ENCODE results near the gene RNH1.

RNH1 gene

DNA sequence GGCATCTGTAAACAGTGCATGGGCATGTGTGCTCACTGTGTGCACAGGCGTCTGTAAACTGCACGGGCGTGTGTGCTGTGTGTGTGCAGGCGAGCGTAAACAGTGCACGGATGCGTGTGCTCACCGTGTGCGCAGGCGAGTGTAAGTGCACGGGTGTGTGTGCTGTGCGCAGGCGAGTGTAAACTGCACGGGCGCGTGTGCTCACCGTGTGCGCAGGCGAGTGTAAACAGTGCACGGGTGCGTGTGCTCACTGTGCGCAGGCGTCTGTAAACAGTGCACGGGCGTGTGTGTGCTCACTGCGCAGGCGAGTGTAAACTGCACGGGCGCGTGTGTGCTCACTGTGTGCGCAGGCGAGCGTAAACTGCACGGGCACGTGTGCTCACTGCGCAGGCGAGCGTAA lies 22.4 kb downstream of the RNH1 start:
- DNase-seq (ENCODE audit: low read depth), result no peak
- TF ChIP-seq, protein P1, sequence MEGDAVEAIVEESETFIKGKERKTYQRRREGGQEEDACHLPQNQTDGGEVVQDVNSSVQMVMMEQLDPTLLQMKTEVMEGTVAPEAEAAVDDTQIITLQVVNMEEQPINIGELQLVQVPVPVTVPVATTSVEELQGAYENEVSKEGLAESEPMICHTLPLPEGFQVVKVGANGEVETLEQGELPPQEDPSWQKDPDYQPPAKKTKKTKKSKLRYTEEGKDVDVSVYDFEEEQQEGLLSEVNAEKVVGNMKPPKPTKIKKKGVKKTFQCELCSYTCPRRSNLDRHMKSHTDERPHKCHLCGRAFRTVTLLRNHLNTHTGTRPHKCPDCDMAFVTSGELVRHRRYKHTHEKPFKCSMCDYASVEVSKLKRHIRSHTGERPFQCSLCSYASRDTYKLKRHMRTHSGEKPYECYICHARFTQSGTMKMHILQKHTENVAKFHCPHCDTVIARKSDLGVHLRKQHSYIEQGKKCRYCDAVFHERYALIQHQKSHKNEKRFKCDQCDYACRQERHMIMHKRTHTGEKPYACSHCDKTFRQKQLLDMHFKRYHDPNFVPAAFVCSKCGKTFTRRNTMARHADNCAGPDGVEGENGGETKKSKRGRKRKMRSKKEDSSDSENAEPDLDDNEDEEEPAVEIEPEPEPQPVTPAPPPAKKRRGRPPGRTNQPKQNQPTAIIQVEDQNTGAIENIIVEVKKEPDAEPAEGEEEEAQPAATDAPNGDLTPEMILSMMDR (IDR thresholded peaks at IDR 0.05; ENCODE audit: low read length, missing control alignments), result no peak
- H3K4me3 ChIP-seq (replicated peaks; ENCODE audit: low read depth, low read length), result no peak overlapping the region

DNA sequence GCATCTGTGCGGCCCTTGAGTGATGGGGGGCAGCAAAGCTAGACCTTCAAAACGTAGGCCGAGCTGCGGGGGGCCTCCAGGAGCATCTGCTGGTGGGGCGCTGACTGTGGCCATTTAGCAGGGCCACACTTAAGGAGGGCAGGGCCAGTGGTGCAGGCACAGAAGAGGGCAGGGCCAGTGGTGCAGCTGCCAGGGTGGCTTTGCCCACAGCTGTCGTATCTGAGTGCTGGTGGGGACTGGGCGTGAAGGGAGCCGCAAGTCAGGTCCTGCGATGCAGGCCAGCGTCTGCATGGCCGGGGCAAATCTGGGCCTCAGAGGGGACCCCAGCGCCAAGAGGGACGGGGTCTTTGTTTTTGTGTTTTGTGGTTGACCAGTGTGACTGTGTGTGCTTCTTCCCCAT lies 27.7 kb downstream of the RNH1 start:
- DNase-seq (ENCODE audit: low read depth), result no peak
- no peak overlapping the region for H3K4me3 ChIP-seq (replicated peaks; ENCODE audit: low read depth, low read length)
- TF ChIP-seq, protein P1 (IDR thresholded peaks at IDR 0.05; ENCODE audit: low read length, missing control alignments), result no peak

DNA sequence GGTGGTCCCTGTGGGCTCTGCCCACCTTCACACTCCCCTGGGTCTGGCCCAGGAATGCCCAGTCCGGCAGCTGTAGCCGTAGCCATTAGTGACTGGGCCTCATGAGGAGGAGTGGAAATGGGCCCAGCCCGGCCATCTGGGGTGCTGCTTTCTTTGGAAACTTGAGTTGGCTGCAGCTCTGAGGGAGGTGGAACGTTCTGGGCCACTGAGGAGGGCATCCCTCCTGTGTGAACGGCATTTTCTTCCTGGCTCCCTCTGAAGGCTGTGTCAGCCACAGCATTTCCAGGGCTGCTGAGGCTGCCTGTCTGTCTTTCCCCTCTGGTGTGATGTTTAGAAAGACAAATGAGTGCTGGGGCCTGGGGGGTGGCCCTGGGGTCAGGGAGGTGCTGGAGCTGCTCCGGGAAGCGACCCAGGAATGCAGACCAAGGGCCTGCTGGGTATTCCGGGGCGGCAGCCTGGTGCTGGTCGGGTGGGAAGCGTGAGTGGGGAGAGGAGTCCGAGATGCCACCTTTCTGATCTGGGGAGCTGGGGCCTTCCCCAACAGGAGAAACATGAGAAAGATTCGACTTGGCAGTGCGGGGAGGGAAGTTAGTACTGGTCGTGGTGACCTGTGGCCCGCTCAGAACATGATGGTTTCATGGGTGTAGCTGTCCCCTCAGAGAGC lies 29.9 kb downstream of the RNH1 start:
- H3K4me3 ChIP-seq (replicated peaks; ENCODE audit: low read depth, low read length), result no peak overlapping the region
- DNase-seq (ENCODE audit: low read depth), result no peak
- TF ChIP-seq, protein P1 (IDR thresholded peaks at IDR 0.05; ENCODE audit: low read length, missing control alignments), result no peak

DNA sequence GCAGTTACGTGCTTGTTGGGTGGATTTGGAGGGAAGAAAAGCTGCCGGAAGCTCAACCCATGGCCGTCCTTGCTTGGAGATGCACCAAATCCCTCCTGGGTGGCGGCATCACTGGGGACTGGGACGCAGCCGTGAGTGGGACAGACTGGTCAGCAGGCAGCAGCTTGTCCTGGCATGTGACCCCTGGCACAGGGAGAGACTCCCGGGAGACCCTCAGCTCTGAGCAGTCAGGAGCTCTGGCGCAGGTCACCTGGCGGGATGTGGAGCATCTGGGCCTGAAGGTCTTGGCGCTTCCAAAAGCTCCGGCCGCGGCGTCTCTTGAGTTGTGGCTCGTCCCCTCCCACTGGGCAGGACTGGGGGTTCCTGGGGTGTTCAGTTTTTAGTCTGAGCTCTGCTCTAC lies 30.6 kb downstream of the RNH1 start:
- TF ChIP-seq, protein P1 (IDR thresholded peaks at IDR 0.05; ENCODE audit: low read length, missing control alignments), result no peak
- DNase-seq (ENCODE audit: low read depth), result no peak
- H3K4me3 ChIP-seq (replicated peaks; ENCODE audit: low read depth, low read length), result no peak overlapping the region

DNA sequence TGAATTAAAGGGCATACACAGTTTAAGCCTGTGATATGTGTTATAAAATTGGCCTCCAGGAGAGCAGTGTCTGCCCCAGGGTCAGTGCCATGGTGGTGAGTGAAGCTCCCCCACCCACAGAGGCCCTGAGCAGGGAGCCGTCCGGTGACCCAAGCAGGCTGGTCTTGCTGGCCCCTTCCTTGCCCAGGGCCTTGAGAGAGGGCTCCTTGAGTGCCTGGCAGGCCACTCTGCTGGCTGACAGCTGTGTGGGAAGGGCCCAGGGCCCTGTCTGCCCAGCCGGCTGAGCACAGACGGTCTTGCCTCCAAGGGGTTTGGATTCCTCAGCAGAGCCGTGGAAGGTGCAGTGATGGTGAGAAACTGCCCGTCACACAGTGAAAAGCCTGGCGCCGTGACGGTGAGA lies 31.1 kb downstream of the RNH1 start:
- no peak overlapping the region for H3K4me3 ChIP-seq (replicated peaks; ENCODE audit: low read depth, low read length)
- DNase-seq (ENCODE audit: low read depth), result no peak
- TF ChIP-seq, protein P1 (IDR thresholded peaks at IDR 0.05; ENCODE audit: low read length, missing control alignments), result no peak

DNA sequence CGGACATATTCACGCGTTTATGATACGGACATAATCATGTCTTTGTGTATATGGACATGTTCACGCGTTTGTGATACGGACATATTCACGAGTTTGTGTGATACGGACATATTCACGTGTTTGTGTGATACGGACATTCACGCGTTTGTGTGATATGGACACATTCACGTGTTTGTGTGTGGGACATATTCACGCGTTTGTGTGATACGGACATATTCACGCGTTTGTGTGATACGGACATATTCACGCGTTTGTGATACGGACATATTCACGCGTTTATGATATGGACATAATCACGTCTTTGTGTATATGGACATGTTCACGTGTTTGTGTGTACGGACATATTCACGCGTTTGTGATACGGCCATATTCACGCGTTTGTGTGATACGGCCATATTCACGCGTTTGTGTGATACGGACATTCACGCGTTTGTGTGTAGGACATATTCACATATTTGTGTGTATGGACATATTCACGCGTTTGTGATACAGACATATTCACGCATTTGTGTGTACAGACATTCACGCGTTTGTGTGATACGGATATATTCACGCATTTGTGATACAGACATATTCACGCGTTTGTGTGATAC lies 32.0 kb downstream of the RNH1 start:
- no peak for DNase-seq (ENCODE audit: low read depth)
- TF ChIP-seq, protein P1 (IDR thresholded peaks at IDR 0.05; ENCODE audit: low read length, missing control alignments), result no peak
- no peak overlapping the region for H3K4me3 ChIP-seq (replicated peaks; ENCODE audit: low read depth, low read length)

Measured in fibroblast of pulmonary artery (primary cell).